Activated CD4-positive, alpha-beta memory T cell treated with anti-CD3 and anti-CD28 coated beads, Interleukin-2, amount 10 ng/mL, durations not matched to agents 7 days and 5 days (primary cell): Measurements from ENCODE around the gene XPNPEP3. TPM values are rescaled to one million over a fixed set of nuclear protein-coding genes. Genes with fewer than 3 reads are reported as not detected.
"Not testable (repeated sequence)": the region's sequence is repeated elsewhere in the genome, so short reads cannot be mapped to it uniquely, and the experiment has no call there.

ENCODE experiments used
- CTCF ChIA-PET: fragments of 350-600 bp; sonication (Branson Sonifier 250); formaldehyde crosslinking; loops from one replicate; lab custom pipeline; 2021; ENCODE audit warnings: antibody characterized with exemption, inconsistent platforms; lab: Charles Lee
- POLR2A ChIA-PET: fragments of 350-600 bp; sonication (Branson Sonifier 250); formaldehyde crosslinking; loops from one replicate; lab custom pipeline; 2021; ENCODE audit warnings: antibody characterized with exemption; lab: Charles Lee
- DNase-seq: peaks from one replicate; pipeline ENCODE4 v3.0.0-alpha.2; 2020
- H3K27ac Mint-ChIP-seq: one replicate; pipeline ENCODE4 v1.8.0; 2021; ENCODE audit warnings: mild to moderate bottlenecking, mixed read lengths
- H3K27me3 Mint-ChIP-seq: one replicate; pipeline ENCODE4 v1.8.0; 2021; ENCODE audit warnings: mixed read lengths
- H3K36me3 Mint-ChIP-seq: one replicate; pipeline ENCODE4 v1.8.0; 2021; ENCODE audit warnings: low read depth, mixed read lengths
- H3K4me1 Mint-ChIP-seq: one replicate; pipeline ENCODE4 v1.8.0; 2021; ENCODE audit warnings: mixed read lengths
- H3K4me3 Mint-ChIP-seq: one replicate; pipeline ENCODE4 v1.8.0; 2021; ENCODE audit warnings: mild to moderate bottlenecking, mixed read lengths
- H3K9me3 Mint-ChIP-seq: one replicate; pipeline ENCODE4 v1.8.0; 2021; ENCODE audit warnings: mixed read lengths
- total RNA-seq, 2 experiments: library from RNA; stranded (reverse); gene quantifications; one replicate each; pipeline ENCODE4 v1.2.3, GENCODE V29; 2021

The XPNPEP3 gene
- total RNA-seq, 2 experiments from 2014 or later = 11.3 to 13.2 TPM

GRCh38 chr22:40829131-40829530 is 27.8 kb upstream of the XPNPEP3 start:
- H3K27ac Mint-ChIP-seq = no peak overlapping the region
- H3K4me1 Mint-ChIP-seq = no peaks in the 10 kb centered on the region
- no peak overlapping the region for H3K4me3 Mint-ChIP-seq
- ChIA-PET POLR2A (interaction anchor here (1.0 kb wide), 1 partner anchor 9 kb away, joined by 4 read pairs; the partner anchor contains the start of gene SLC25A17), CTCF (no interaction called here)
- peaks cover 44% of the 10 kb centered on the region for H3K36me3 Mint-ChIP-seq
- H3K9me3 Mint-ChIP-seq = no peaks in the 10 kb centered on the region
- no peaks in the 10 kb centered on the region for H3K27me3 Mint-ChIP-seq
- DNase-seq = no peak

GRCh38 chr22:40834619-40835018 is 22.3 kb upstream of the XPNPEP3 start:
- Mint-ChIP-seq H3K36me3 (peaks cover 53% of the 10 kb centered on the region), H3K27ac (no peak overlapping the region), H3K4me3 (no peak overlapping the region), H3K4me1 (peaks cover 13% of the 10 kb centered on the region), H3K27me3 (no peaks in the 10 kb centered on the region), H3K9me3 (no peaks in the 10 kb centered on the region)
- CTCF ChIA-PET = interaction anchor here (0.6 kb wide), 1 partner anchor 93 kb away, joined by 3 read pairs; no protein-coding TSS in a partner anchor
- DNase-seq = no peak
- POLR2A ChIA-PET = no interaction called here

- no peak overlapping the region for H3K27ac Mint-ChIP-seq
- no peak for DNase-seq
- H3K9me3 Mint-ChIP-seq = no peaks in the 10 kb centered on the region
- H3K27me3 Mint-ChIP-seq = no peaks in the 10 kb centered on the region
- H3K36me3 Mint-ChIP-seq = peaks cover 58% of the 10 kb centered on the region
- ChIA-PET CTCF (interaction anchor here (0.6 to 2.2 kb wide), 2 partner anchors 84 to 156 kb away, joined by 3 to 7 read pairs; no protein-coding TSS in a partner anchor), POLR2A (interaction anchor here (0.7 kb wide), 1 partner anchor 37 kb away, joined by 3 read pairs; no protein-coding TSS in a partner anchor)
- H3K4me3 Mint-ChIP-seq = no peak overlapping the region
- H3K4me1 Mint-ChIP-seq = peaks cover 13% of the 10 kb centered on the region
Measured at GRCh38 chr22:40838486-40838885, 18.5 kb upstream of the XPNPEP3 start.

- no peak overlapping the region for H3K4me3 Mint-ChIP-seq
- POLR2A ChIA-PET = no interaction called here
- CTCF ChIA-PET = no interaction called here
- peaks cover 60% of the 10 kb centered on the region for H3K36me3 Mint-ChIP-seq
- H3K4me1 Mint-ChIP-seq = peaks cover 6% of the 10 kb centered on the region
- H3K27ac Mint-ChIP-seq = no peak overlapping the region
- no peak for DNase-seq
- H3K9me3 Mint-ChIP-seq = no peaks in the 10 kb centered on the region
- no peaks in the 10 kb centered on the region for H3K27me3 Mint-ChIP-seq
Measured at GRCh38 chr22:40844951-40845350, 12.0 kb upstream of the XPNPEP3 start.

- DNase-seq, POLR2A ChIA-PET, H3K27me3 Mint-ChIP-seq, H3K27ac Mint-ChIP-seq, H3K4me1 Mint-ChIP-seq, H3K9me3 Mint-ChIP-seq, CTCF ChIA-PET, H3K4me3 Mint-ChIP-seq: not testable (repeated sequence)
- H3K36me3 Mint-ChIP-seq = peaks cover 56% of the 10 kb centered on the region
Measured at GRCh38 chr22:40845816-40846215, 11.1 kb upstream of the XPNPEP3 start.

- DNase-seq = no peak
- ChIA-PET CTCF (no interaction called here), POLR2A (interaction anchor here (0.6 kb wide), 2 partner anchors 16 to 29 kb away, joined by 3 to 4 read pairs; no protein-coding TSS in a partner anchor)
- no peaks in the 10 kb centered on the region for H3K9me3 Mint-ChIP-seq
- no peaks in the 10 kb centered on the region for H3K27me3 Mint-ChIP-seq
- no peak overlapping the region for H3K27ac Mint-ChIP-seq
- H3K4me1 Mint-ChIP-seq = peaks cover 46% of the 10 kb centered on the region
- peaks cover 19% of the 10 kb centered on the region for H3K36me3 Mint-ChIP-seq
- H3K4me3 Mint-ChIP-seq = no peak overlapping the region
Measured at GRCh38 chr22:40853333-40853732, 3.6 kb upstream of the XPNPEP3 start.

GRCh38 chr22:40853961-40854360 is 3.0 kb upstream of the XPNPEP3 start:
- no peaks in the 10 kb centered on the region for H3K27me3 Mint-ChIP-seq
- peaks cover 16% of the 10 kb centered on the region for H3K36me3 Mint-ChIP-seq
- CTCF ChIA-PET = no interaction called here
- POLR2A ChIA-PET = interaction anchor here (4.3 kb wide), 1 partner anchor 35 kb away, joined by 31 read pairs; the partner anchor contains the start of gene SLC25A17
- no peak overlapping the region for H3K4me3 Mint-ChIP-seq
- DNase-seq = no peak
- peaks cover 50% of the 10 kb centered on the region for H3K4me1 Mint-ChIP-seq
- H3K9me3 Mint-ChIP-seq = no peaks in the 10 kb centered on the region
- H3K27ac Mint-ChIP-seq = no peak overlapping the region

GRCh38 chr22:40855071-40855978 is 1.6 kb upstream of the XPNPEP3 start:
- CTCF ChIA-PET = interaction anchor here (1.0 to 2.0 kb wide), 2 partner anchors 24 to 172 kb away, joined by 3 to 11 read pairs; no protein-coding TSS in a partner anchor
- H3K4me1 Mint-ChIP-seq = peaks cover 53% of the 10 kb centered on the region
- H3K36me3 Mint-ChIP-seq = peaks cover 9% of the 10 kb centered on the region
- H3K27ac Mint-ChIP-seq = peak overlapping the region; percentile 99
- no peaks in the 10 kb centered on the region for H3K9me3 Mint-ChIP-seq
- DNase-seq = no peak
- peak overlapping the region; percentile 95 for H3K4me3 Mint-ChIP-seq
- H3K27me3 Mint-ChIP-seq = no peaks in the 10 kb centered on the region
- POLR2A ChIA-PET = interaction anchor here (0.7 to 4.3 kb wide), 6 partner anchors 12 to 591 kb away, joined by 3 to 31 read pairs (median 8); partner anchors contain the start of genes RBX1, SLC25A17 and TOB2

GRCh38 chr22:40855979-40856512 is 902 bp upstream of the XPNPEP3 start:
- DNase-seq = peak; percentile 50
- H3K27ac Mint-ChIP-seq = peak overlapping the region; percentile 99
- H3K4me1 Mint-ChIP-seq = peaks cover 53% of the 10 kb centered on the region
- H3K36me3 Mint-ChIP-seq = peaks cover 8% of the 10 kb centered on the region
- H3K4me3 Mint-ChIP-seq = peak overlapping the region; percentile 95
- ChIA-PET CTCF (interaction anchor here (0.6 to 3.5 kb wide), 8 partner anchors 11 to 508 kb away, joined by 3 to 20 read pairs (median 7); no protein-coding TSS in a partner anchor), POLR2A (interaction anchor here (0.7 to 4.3 kb wide), 10 partner anchors 11 to 430 kb away, joined by 3 to 31 read pairs (median 8); partner anchors contain the start of genes EP300, RANGAP1, RBX1 and SLC25A17)
- no peaks in the 10 kb centered on the region for H3K27me3 Mint-ChIP-seq
- H3K9me3 Mint-ChIP-seq = no peaks in the 10 kb centered on the region

GRCh38 chr22:40857309-40857855 is 434 bp downstream of the XPNPEP3 start:
- peaks cover 11% of the 10 kb centered on the region for H3K36me3 Mint-ChIP-seq
- H3K27ac Mint-ChIP-seq = peak overlapping the region; percentile 99
- POLR2A ChIA-PET = interaction anchor here (0.7 to 4.3 kb wide), 18 partner anchors 10 to 611 kb away, joined by 3 to 31 read pairs (median 5); partner anchors contain the start of genes ACO2, EP300, MRTFA and PHF5A
- H3K4me3 Mint-ChIP-seq = peak overlapping the region; percentile 95
- H3K4me1 Mint-ChIP-seq = peaks cover 48% of the 10 kb centered on the region
- DNase-seq = no peak
- no peaks in the 10 kb centered on the region for H3K27me3 Mint-ChIP-seq
- CTCF ChIA-PET = interaction anchor here (0.8 to 3.5 kb wide), 10 partner anchors 10 to 211 kb away, joined by 3 to 20 read pairs (median 4); no protein-coding TSS in a partner anchor
- H3K9me3 Mint-ChIP-seq = no peaks in the 10 kb centered on the region

- H3K27me3 Mint-ChIP-seq = no peaks in the 10 kb centered on the region
- ChIA-PET POLR2A (interaction anchor here (0.7 to 1.2 kb wide), 2 partner anchors 12 to 28 kb away, joined by 3 read pairs; no protein-coding TSS in a partner anchor), CTCF (interaction anchor here (1.0 kb wide), 1 partner anchor 42 kb away, joined by 3 read pairs; no protein-coding TSS in a partner anchor)
- H3K4me3 Mint-ChIP-seq = no peak within 1 kb of the TSS
- no peaks in the 10 kb centered on the region for H3K9me3 Mint-ChIP-seq
- DNase-seq = no peak
- H3K4me1 Mint-ChIP-seq = peaks cover 32% of the 10 kb centered on the region
- peaks cover 8% of the 10 kb centered on the region for H3K36me3 Mint-ChIP-seq
- H3K27ac Mint-ChIP-seq = no peak within 1 kb of the TSS
Measured at GRCh38 chr22:40862013-40862412, 5.1 kb downstream of the XPNPEP3 start, which contains the start of gene DNAJB7. Gene DNAJB7, minus strand, starts transcription at chr22:40862113. Its CDS starts 119 bp downstream, at chr22:40861994.

GRCh38 chr22:40862537-40862936 is 5.6 kb downstream of the XPNPEP3 start:
- CTCF ChIA-PET = no interaction called here
- POLR2A ChIA-PET = interaction anchor here (1.2 kb wide), 1 partner anchor 27 kb away, joined by 3 read pairs; no protein-coding TSS in a partner anchor
- H3K27me3 Mint-ChIP-seq = no peaks in the 10 kb centered on the region
- no peaks in the 10 kb centered on the region for H3K9me3 Mint-ChIP-seq
- H3K36me3 Mint-ChIP-seq = peaks cover 8% of the 10 kb centered on the region
- no peak overlapping the region for H3K4me3 Mint-ChIP-seq
- DNase-seq = no peak
- no peak overlapping the region for H3K27ac Mint-ChIP-seq
- peaks cover 29% of the 10 kb centered on the region for H3K4me1 Mint-ChIP-seq
